OCI-LY1 (cell line): ENCODE data around the gene NAA40.

ENCODE experiments used
- CTCF ChIP-seq: fragments of 200-600 bp; sonication (generic), shearing (Covaris generic); IDR thresholded peaks from 2 replicates; pipeline ENCODE4 v1.5.1; 2017; ENCODE audit warnings: mild to moderate bottlenecking, antibody characterized with exemption, low read length, moderate library complexity, mixed read lengths
- EZH2 ChIP-seq: fragments of 200-600 bp; sonication (generic), shearing (Covaris generic); IDR thresholded peaks from 2 replicates; pipeline ENCODE4 v1.8.0; 2017; ENCODE audit warnings: borderline replicate concordance, mixed run types, mild to moderate bottlenecking, antibody characterized with exemption, low read length, moderate library complexity, mixed read lengths

GRCh38 chr11:63892228-63892627 is 46.6 kb upstream of the NAA40 start:
- TF ChIP-seq CTCF (no peak), EZH2 (no peak)
